ENCODE results near the gene SPSB1. TPM values are rescaled to one million over a fixed set of nuclear protein-coding genes. Genes with fewer than 3 reads are reported as not detected.

The SPSB1 gene
- total RNA-seq, 4 donors from 2014 or later = 18.9 to 64.9 (median 41.8) TPM

- Histone ChIP-seq H3K36me3 (peaks cover 0 to 44% (median 3%) of the 10 kb centered on the region in 3 donors), H3K27me3 (no peaks in the 10 kb centered on the region), H3K4me1 (peaks cover 0 to 57% (median 13%) of the 10 kb centered on the region in 4 donors), H3K27ac (peak overlapping the region in 3 of 4 donors; percentile 49 to 76 (median 76)), H3K9me3 (no peaks in the 10 kb centered on the region), H3K4me3 (no peak overlapping the region)
- no peak for TF ChIP-seq POLR2A (IDR thresholded peaks at IDR 0.05)
- TF ChIP-seq CTCF (IDR thresholded peaks at IDR 0.05) = no peak
- TF ChIP-seq EP300 (IDR thresholded peaks at IDR 0.05) = no peak
- WGBS, 2 donors = 51 to 52% methylated on average over 4 to 5 of the region's 6 CpGs
- no peak for DNase-seq (ENCODE audit: low spot score in 2 of 2)
These were observed 41.2 kb upstream of the SPSB1 start for GRCh38 chr1:9251501-9251900.

DNA sequence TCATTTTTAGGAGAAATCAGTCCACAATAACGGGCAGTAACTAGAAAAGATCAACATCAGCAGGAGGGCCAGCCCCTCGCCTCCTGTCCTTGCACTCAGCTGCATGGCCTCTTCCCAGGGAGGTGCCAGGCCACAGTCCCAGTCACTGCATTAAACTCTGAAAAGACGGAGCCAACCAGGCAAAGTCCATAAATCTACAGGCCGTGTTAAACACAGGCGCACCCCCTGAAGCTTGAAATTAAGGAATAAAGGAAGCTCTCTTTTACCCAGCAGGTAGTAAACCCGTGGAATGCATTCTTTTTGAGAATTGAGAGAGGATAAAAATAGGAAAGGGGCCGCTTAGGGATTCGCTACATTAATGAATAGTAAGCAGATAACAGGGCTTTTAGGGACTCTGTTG is 39.7 kb upstream of the SPSB1 start:
- Histone ChIP-seq H3K4me1 (peaks cover 0 to 62% (median 13%) of the 10 kb centered on the region in 4 donors), H3K27me3 (no peaks in the 10 kb centered on the region), H3K36me3 (peaks cover 0 to 36% (median 3%) of the 10 kb centered on the region in 3 donors), H3K9me3 (no peaks in the 10 kb centered on the region), H3K27ac (no peak overlapping the region), H3K4me3 (no peak overlapping the region)
- TF ChIP-seq CTCF (IDR thresholded peaks at IDR 0.05) = no peak
- TF ChIP-seq EP300 (IDR thresholded peaks at IDR 0.05) = no peak
- TF ChIP-seq POLR2A (IDR thresholded peaks at IDR 0.05) = no peak
- DNase-seq (ENCODE audit: low spot score in 2 of 2) = no peak
- 72 to 79% methylated on average over 8 of the region's 8 CpGs for WGBS, 2 donors

DNA sequence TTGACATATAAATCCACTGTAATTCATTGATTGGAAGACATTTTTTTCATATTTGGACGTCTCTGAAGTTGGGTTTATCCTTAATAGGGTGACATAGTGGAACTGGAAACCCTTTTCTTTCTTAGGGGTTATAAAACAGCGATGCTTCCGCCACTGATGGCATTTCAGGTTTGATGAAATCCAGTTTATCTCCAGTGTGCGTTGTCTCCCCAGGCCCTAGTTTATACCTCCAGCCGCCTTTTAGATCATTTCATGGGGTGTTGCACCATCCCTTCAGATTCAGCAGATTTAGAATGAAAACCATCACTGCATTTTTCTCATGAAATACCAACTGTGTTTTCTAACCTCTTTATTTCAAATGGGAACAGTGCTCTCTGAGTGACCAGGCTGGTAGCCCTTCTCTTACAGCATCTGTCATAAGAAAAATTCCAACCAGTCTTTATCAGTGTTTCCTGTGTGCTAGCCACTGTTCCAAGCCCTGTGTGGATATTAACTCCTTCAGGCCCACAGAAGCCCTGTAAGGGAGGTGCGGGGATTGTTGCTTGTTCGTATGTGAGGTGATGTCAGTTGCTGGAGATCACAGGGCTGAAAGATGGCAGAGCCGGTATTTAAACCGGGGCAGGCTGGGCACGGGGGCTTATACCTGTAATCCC is 39.1 kb upstream of the SPSB1 start:
- Histone ChIP-seq H3K27ac (no peak overlapping the region), H3K27me3 (no peaks in the 10 kb centered on the region), H3K4me1 (peaks cover 0 to 56% (median 13%) of the 10 kb centered on the region in 4 donors), H3K9me3 (no peaks in the 10 kb centered on the region), H3K36me3 (peaks cover 0 to 31% (median 3%) of the 10 kb centered on the region in 3 donors), H3K4me3 (no peak overlapping the region)
- no peak for TF ChIP-seq POLR2A (IDR thresholded peaks at IDR 0.05)
- no peak for TF ChIP-seq EP300 (IDR thresholded peaks at IDR 0.05)
- no peak for TF ChIP-seq CTCF (IDR thresholded peaks at IDR 0.05)
- 72 to 77% methylated on average over 10 of the region's 10 CpGs for WGBS, 2 donors
- no peak for DNase-seq (ENCODE audit: low spot score in 2 of 2)

GRCh38 chr1:9256332-9256731 is 36.4 kb upstream of the SPSB1 start:
- peak overlapping the region in 1 of 4 donors; percentile 26 for H3K27ac ChIP-seq
- no peaks in the 10 kb centered on the region for H3K9me3 ChIP-seq
- no peak for DNase-seq (ENCODE audit: low spot score in 2 of 2)
- WGBS, 2 donors = 90 to 96% methylated on average over 6 to 7 of the region's 7 CpGs
- no peak for TF ChIP-seq CTCF (IDR thresholded peaks at IDR 0.05)
- no peak for TF ChIP-seq EP300 (IDR thresholded peaks at IDR 0.05)
- no peak for TF ChIP-seq POLR2A (IDR thresholded peaks at IDR 0.05)
- H3K4me1 ChIP-seq = peaks cover 0 to 29% (median under 1%) of the 10 kb centered on the region in 4 donors
- H3K36me3 ChIP-seq = peaks cover 0 to 25% (median 3%) of the 10 kb centered on the region in 3 donors
- H3K4me3 ChIP-seq = no peak overlapping the region
- H3K27me3 ChIP-seq = no peaks in the 10 kb centered on the region

DNA sequence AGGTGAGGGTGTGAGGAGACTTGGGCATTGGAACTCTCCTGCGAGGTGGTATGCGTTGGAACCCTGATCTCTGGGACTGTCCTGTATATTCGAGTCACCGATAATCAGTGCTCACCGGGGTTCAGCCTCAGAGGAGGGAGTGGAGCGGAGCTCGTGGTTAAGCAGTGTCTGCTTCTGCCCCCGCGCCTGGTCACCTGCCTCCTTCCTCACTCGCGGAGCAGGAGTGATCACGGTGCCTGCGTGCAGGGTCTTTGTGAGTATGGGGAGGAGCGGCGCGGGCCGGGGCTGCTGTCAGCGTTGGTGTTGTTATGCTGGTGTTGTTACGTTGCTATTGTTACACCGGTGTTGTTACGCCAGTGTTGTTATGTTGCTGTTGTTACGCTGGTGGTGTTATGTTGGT is 34.8 kb upstream of the SPSB1 start:
- no peak overlapping the region for H3K4me3 ChIP-seq
- H3K27me3 ChIP-seq = no peaks in the 10 kb centered on the region
- no peak overlapping the region for H3K27ac ChIP-seq
- DNase-seq (ENCODE audit: low spot score in 2 of 2) = no peak
- H3K36me3 ChIP-seq = peaks cover 0 to 40% (median 3%) of the 10 kb centered on the region in 3 donors
- H3K9me3 ChIP-seq = no peaks in the 10 kb centered on the region
- 94 to 95% methylated on average over 22 of the region's 22 CpGs for WGBS, 2 donors
- peaks cover 0 to 24% (median 0%) of the 10 kb centered on the region in 4 donors for H3K4me1 ChIP-seq
- TF ChIP-seq EP300 (IDR thresholded peaks at IDR 0.05) = no peak
- no peak for TF ChIP-seq POLR2A (IDR thresholded peaks at IDR 0.05)
- no peak for TF ChIP-seq CTCF (IDR thresholded peaks at IDR 0.05)
